Panc1 (cell line): Measurements from ENCODE around the gene TMEM14B. TPM values are rescaled to one million over a fixed set of nuclear protein-coding genes. Genes with fewer than 3 reads are reported as not detected.
"Not testable (repeated sequence)": the region's sequence is repeated elsewhere in the genome, so short reads cannot be mapped to it uniquely, and the experiment has no call there.

Experiments used
- ATAC-seq: fragments of 200-7000 bp; cut with Tn5 transposase; 2 replicates; pipeline ENCODE4 v1.9.1; 2020; ENCODE audit warnings: mild to moderate bottlenecking, moderate library complexity
- BruUV-seq: library from RNA; stranded (reverse); fragments of 400-500 nt; replicated peaks from 2 replicates; lab custom pipeline; 2021; lab: Mats Ljungman, UMichigan
- CTCF ChIA-PET: fragments of 300-600 bp; sonication (Branson Sonifier 250); formaldehyde crosslinking; loops from one replicate; lab custom pipeline; 2022; ENCODE audit warnings: antibody characterized with exemption; lab: Charles Lee
- POLR2A ChIA-PET: fragments of 300-600 bp; sonication (Branson Sonifier 250); formaldehyde crosslinking; loops from one replicate; lab custom pipeline; 2022; ENCODE audit warnings: antibody characterized with exemption; lab: Charles Lee
- DNase-seq: peaks from one replicate; pipeline ENCODE4 v3.0.0-alpha.2; 2010; ENCODE audit warnings: low read depth, low spot score
- H3K27ac ChIP-seq: 2 replicates; pipeline ENCODE4 v1.5.1; 2011; ENCODE audit warnings: mild to moderate bottlenecking, low read length, inconsistent platforms
- H3K27me3 ChIP-seq: fragments of 200-500 bp; sonication (Bioruptor generic); 2 replicates; pipeline ENCODE4 v1.6.0; 2014; ENCODE audit warnings: low read length, inconsistent platforms; ENCODE audit not compliant: control insufficient read depth, insufficient read depth
- H3K36me3 ChIP-seq: fragments of 200-500 bp; sonication (Bioruptor generic); 2 replicates; pipeline ENCODE4 v1.5.1; 2014; ENCODE audit warnings: inconsistent platforms, mild to moderate bottlenecking, low read length, moderate library complexity; ENCODE audit not compliant: control insufficient read depth, insufficient read depth
- H3K4me1 ChIP-seq: 2 replicates; pipeline ENCODE4 v1.5.1; 2011; ENCODE audit warnings: inconsistent platforms, mild to moderate bottlenecking, low read length, moderate library complexity; ENCODE audit not compliant: control insufficient read depth, insufficient read depth
- H3K4me3 ChIP-seq, 2 experiments: 2 replicates each; pipeline ENCODE4 v1.5.1; 2011 to 2012; ENCODE audit warnings: low read depth in 2 of 2, low read length in 2 of 2, mild to moderate bottlenecking in 2 of 2, inconsistent platforms in 1 of 2, moderate library complexity in 1 of 2
- H3K9me3 ChIP-seq: fragments of 200-500 bp; sonication (Bioruptor generic); 2 replicates; pipeline ENCODE4 v1.5.1; 2014; ENCODE audit warnings: low read depth, mild to moderate bottlenecking, inconsistent platforms, low read length, moderate library complexity; ENCODE audit not compliant: control insufficient read depth, insufficient read depth
- CTCF ChIP-seq: fragments of 450-650 bp; IDR thresholded peaks from 2 replicates; pipeline ENCODE4 v1.5.1; 2017; ENCODE audit warnings: mild to moderate bottlenecking
- POLR2AphosphoS5 ChIP-seq: IDR thresholded peaks from 2 replicates; pipeline ENCODE4 v1.6.1; 2012; ENCODE audit warnings: mild to moderate bottlenecking, low read depth, low read length, moderate library complexity
- REST ChIP-seq, 2 experiments: IDR thresholded peaks; 2 replicates each; pipeline ENCODE4 v1.6.1; 2011 to 2012; ENCODE audit warnings: low read depth in 2 of 2, control low read depth in 1 of 2, low read length in 1 of 2, mild to moderate bottlenecking in 1 of 2, moderate library complexity in 1 of 2; ENCODE audit not compliant: insufficient read depth in 1 of 2
- SIN3A ChIP-seq: IDR thresholded peaks from 2 replicates; pipeline ENCODE4 v1.6.1; 2012; ENCODE audit warnings: low read depth, mild to moderate bottlenecking, low read length, moderate library complexity, borderline replicate concordance; ENCODE audit not compliant: insufficient read depth
- TCF7L2 ChIP-seq: IDR thresholded peaks from 2 replicates; pipeline ENCODE4 v1.6.1; 2011; ENCODE audit warnings: mild to moderate bottlenecking, low read depth, low read length, inconsistent platforms
- in situ Hi-C: cut with HindIII; loops from 2 replicates; pipeline ENCODE4 v1.10.0; 2016; ENCODE audit warnings: low sequenced_read_pairs, low pct_unique_long_range_greater_than_20kb
- intact Hi-C: fragments of 100-400 bp; cut with micrococcal nuclease; formaldehyde crosslinking; loops from one replicate; pipeline ENCODE4 v1.10.0; 2022; ENCODE audit not compliant: unreplicated experiment
- total RNA-seq: library from RNA; stranded (reverse); gene quantifications from one replicate; pipeline ENCODE4 v1.2.1, GENCODE V29; 2021; ENCODE audit not compliant: unreplicated experiment

The TMEM14B gene
- total RNA-seq, 1 experiment from 2014 or later = 180 TPM

- BruUV-seq, in situ Hi-C loops, H3K9me3 ChIP-seq, H3K27me3 ChIP-seq, POLR2A ChIA-PET, ATAC-seq, intact Hi-C loops, CTCF ChIA-PET, H3K36me3 ChIP-seq, DNase-seq, H3K4me3 ChIP-seq: not testable (repeated sequence)
- H3K27ac ChIP-seq = peak overlapping the region; percentile 45; the same call in 1 of the 2 replicates
- peaks cover 36% of the 10 kb centered on the region for H3K4me1 ChIP-seq
Observed at GRCh38 chr6:10750568-10750967, 3.0 kb downstream of the TMEM14B start.

GRCh38 chr6:10751757-10752156, 4.2 kb downstream of the TMEM14B start:
- H3K36me3 ChIP-seq, H3K9me3 ChIP-seq, ATAC-seq, H3K27me3 ChIP-seq, H3K4me3 ChIP-seq, in situ Hi-C loops, intact Hi-C loops, DNase-seq, BruUV-seq: not testable (repeated sequence)
- Histone ChIP-seq H3K4me1 (peaks cover 26% of the 10 kb centered on the region), H3K27ac (peak overlapping the region; percentile 45; the same call in 1 of the 2 replicates)
- CTCF ChIA-PET = interaction anchor here (0.6 kb wide), 1 partner anchor 77 kb away, joined by 4 read pairs; no protein-coding TSS in a partner anchor
- POLR2A ChIA-PET = interaction anchor here (0.6 to 0.7 kb wide), 2 partner anchors 13 to 38 kb away, joined by 3 to 4 read pairs; no protein-coding TSS in a partner anchor

- H3K4me1 ChIP-seq = peaks cover 31% of the 10 kb centered on the region
- H3K36me3 ChIP-seq = 0 out of 2 replicates have a peak, but pooled peaks cover 4% of the 10 kb centered on the region
- no peak for ATAC-seq
- DNase-seq = no peak
- ChIA-PET CTCF (no interaction called here), POLR2A (no interaction called here)
- TF ChIP-seq POLR2AphosphoS5 (no peak), CTCF (no peak), TCF7L2 (no peak), REST (IDR thresholded peaks at IDR 0.05; ENCODE audit: insufficient read depth in 1 of 2, low read depth in 2 of 2, low read length in 1 of 2) (no peak), SIN3A (no peak)
- H3K27me3 ChIP-seq = no peaks in the 10 kb centered on the region
- H3K4me3 ChIP-seq = no peak overlapping the region
- no peaks in the 10 kb centered on the region for H3K9me3 ChIP-seq
- BruUV-seq = no TSS peak
- H3K27ac ChIP-seq = peak overlapping the region; percentile 14; the same call in 1 of the 2 replicates
- in situ Hi-C loops = no loop called here
- intact Hi-C loops = no loop called here
Observed at GRCh38 chr6:10756085-10756484, 8.5 kb downstream of the TMEM14B start.
